Mesendoderm (in vitro differentiated cells): ENCODE data around the gene MYH8.

Experiments used
- DNase-seq: peaks from one replicate; pipeline ENCODE4 v3.0.0; 2013
- H2AK5ac ChIP-seq: 2 replicates; pipeline ENCODE4 v1.6.1; 2013; ENCODE audit warnings: low read length, inconsistent platforms
- H2BK120ac ChIP-seq: 2 replicates; pipeline ENCODE4 v1.6.1; 2013; ENCODE audit warnings: low read depth, mild to moderate bottlenecking, low read length, moderate library complexity, mixed read lengths
- H2BK15ac ChIP-seq: replicated peaks from 2 replicates; pipeline ENCODE4 v1.6.1; 2013; ENCODE audit warnings: low read depth, mild to moderate bottlenecking, moderate library complexity
- H2BK5ac ChIP-seq: 2 replicates; pipeline ENCODE4 v1.6.1; 2013; ENCODE audit warnings: low read length, inconsistent platforms
- H3K18ac ChIP-seq: 2 replicates; pipeline ENCODE4 v1.6.1; 2013; ENCODE audit warnings: mild to moderate bottlenecking, low read length, mixed read lengths
- H3K23ac ChIP-seq: one replicate; pipeline ENCODE4 v1.6.1; 2013; ENCODE audit warnings: low read length
- H3K27ac ChIP-seq: 2 replicates; pipeline ENCODE4 v1.5.1; 2013; ENCODE audit warnings: low read depth, mild to moderate bottlenecking, inconsistent platforms, low read length, moderate library complexity
- H3K27me3 ChIP-seq: 2 replicates; pipeline ENCODE4 v1.6.1; 2013; ENCODE audit warnings: low read length, control low read depth, mild to moderate bottlenecking, inconsistent platforms; ENCODE audit not compliant: insufficient read depth, poor library complexity
- H3K36me3 ChIP-seq: 2 replicates; pipeline ENCODE4 v1.6.1; 2013; ENCODE audit warnings: low read length, inconsistent platforms; ENCODE audit not compliant: control insufficient read depth, insufficient read depth
- H3K4ac ChIP-seq: one replicate; pipeline ENCODE4 v1.6.1; 2013; ENCODE audit warnings: low read depth, mild to moderate bottlenecking, low read length, moderate library complexity
- H3K4me1 ChIP-seq: 2 replicates; pipeline ENCODE4 v1.6.1; 2013; ENCODE audit warnings: low read depth, low read length, inconsistent platforms; ENCODE audit not compliant: control insufficient read depth
- H3K4me2 ChIP-seq: 2 replicates; pipeline ENCODE4 v1.6.1; 2013; ENCODE audit warnings: low read length
- H3K4me3 ChIP-seq: 2 replicates; pipeline ENCODE4 v1.5.1; 2013; ENCODE audit warnings: mild to moderate bottlenecking, low read length
- H3K56ac ChIP-seq: one replicate; pipeline ENCODE4 v1.6.1; 2013; ENCODE audit warnings: low read length
- H3K79me1 ChIP-seq: 2 replicates; pipeline ENCODE4 v1.6.1; 2013; ENCODE audit warnings: low read length, inconsistent platforms
- H3K79me2 ChIP-seq: 2 replicates; pipeline ENCODE4 v1.6.1; 2013; ENCODE audit warnings: mild to moderate bottlenecking, low read length; ENCODE audit not compliant: control insufficient read depth, insufficient read depth
- H3K9ac ChIP-seq: 2 replicates; pipeline ENCODE4 v1.6.1; 2013; ENCODE audit warnings: low read length, inconsistent platforms
- H4K5ac ChIP-seq: one replicate; pipeline ENCODE4 v1.6.1; 2013; ENCODE audit warnings: low read length
- H4K8ac ChIP-seq: one replicate; pipeline ENCODE4 v1.6.1; 2013; ENCODE audit warnings: low read depth, mild to moderate bottlenecking, control low read depth, low read length, moderate library complexity
- WGBS: extraction: QIAGEN DNeasy Blood & Tissue Kit; methylation state at CpG from one replicate; pipeline ENCODE4 v1.1.7; 2013; ENCODE audit warnings: low lambda C conversion rate, missing lambda C conversion rate; ENCODE audit not compliant: insufficient coverage; ENCODE audit errors: extremely low coverage; 5-methylcytosine and 5-hydroxymethylcytosine counted together

MYH8 gene

GRCh38 chr17:10380631-10381408, 40.9 kb downstream of the MYH8 start:
- Histone ChIP-seq H4K5ac (no peak overlapping the region), H3K23ac (no peak overlapping the region), H3K56ac (no peak overlapping the region), H2BK5ac (no peak overlapping the region), H3K4me2 (no peak overlapping the region), H3K27me3 (no peaks in the 10 kb centered on the region), H3K4me3 (no peak overlapping the region), H2AK5ac (no peak overlapping the region), H2BK15ac (no peak overlapping the region), H3K27ac (no peak overlapping the region), H3K36me3 (no peaks in the 10 kb centered on the region), H3K4me1 (no peaks in the 10 kb centered on the region), H3K79me2 (no peaks in the 10 kb centered on the region), H3K4ac (no peak overlapping the region), H3K9ac (no peak overlapping the region), H4K8ac (no peak overlapping the region), H2BK120ac (no peak overlapping the region), H3K18ac (no peak overlapping the region), H3K79me1 (no peaks in the 10 kb centered on the region)
- WGBS = no CpG with 5 or more reads among the region's 3 CpGs
- no peak for DNase-seq

- no peak within 1 kb of the TSS for H3K4me3 ChIP-seq
- H2BK15ac ChIP-seq = no peak within 1 kb of the TSS
- H3K23ac ChIP-seq = no peak within 1 kb of the TSS
- no peak within 1 kb of the TSS for H4K5ac ChIP-seq
- H3K27me3 ChIP-seq = no peaks in the 10 kb centered on the region
- H3K36me3 ChIP-seq = peaks cover 1% of the 10 kb centered on the region
- no peaks in the 10 kb centered on the region for H3K79me1 ChIP-seq
- WGBS = no CpG with 5 or more reads among the region's 5 CpGs
- no peak for DNase-seq
- no peak within 1 kb of the TSS for H2BK5ac ChIP-seq
- no peak within 1 kb of the TSS for H4K8ac ChIP-seq
- no peak within 1 kb of the TSS for H3K18ac ChIP-seq
- no peak within 1 kb of the TSS for H3K27ac ChIP-seq
- H3K4me2 ChIP-seq = no peak within 1 kb of the TSS
- no peak within 1 kb of the TSS for H3K56ac ChIP-seq
- no peak within 1 kb of the TSS for H3K4ac ChIP-seq
- H3K79me2 ChIP-seq = no peaks in the 10 kb centered on the region
- no peak within 1 kb of the TSS for H3K9ac ChIP-seq
- no peak within 1 kb of the TSS for H2AK5ac ChIP-seq
- H2BK120ac ChIP-seq = no peak within 1 kb of the TSS
- H3K4me1 ChIP-seq = no peaks in the 10 kb centered on the region
Measured at GRCh38 chr17:10372906-10373305, 48.8 kb downstream of the MYH8 start, which contains the start of gene MYH13. Gene MYH13, minus strand, starts transcription at chr17:10373006. Its CDS starts 8,476 bp downstream, at chr17:10364530.

GRCh38 chr17:10370016-10370608, 51.6 kb downstream of the MYH8 start:
- WGBS = no CpG with 5 or more reads among the region's 7 CpGs
- H3K36me3 ChIP-seq = peaks cover 1% of the 10 kb centered on the region

GRCh38 chr17:10369239-10369638, 52.5 kb downstream of the MYH8 start:
- H3K56ac ChIP-seq = no peak overlapping the region
- H3K4me3 ChIP-seq = no peak overlapping the region
- no peak overlapping the region for H3K4ac ChIP-seq
- H3K27me3 ChIP-seq = no peaks in the 10 kb centered on the region
- no peak overlapping the region for H4K5ac ChIP-seq
- no CpG with 5 or more reads among the region's 1 CpG for WGBS
- no peak overlapping the region for H3K23ac ChIP-seq
- H2BK120ac ChIP-seq = no peak overlapping the region
- H3K9ac ChIP-seq = no peak overlapping the region
- no peak overlapping the region for H2BK15ac ChIP-seq
- peaks cover 1% of the 10 kb centered on the region for H3K36me3 ChIP-seq
- no peak for DNase-seq
- H2AK5ac ChIP-seq = no peak overlapping the region
- H4K8ac ChIP-seq = no peak overlapping the region
- H3K79me1 ChIP-seq = no peaks in the 10 kb centered on the region
- H3K4me2 ChIP-seq = no peak overlapping the region
- H3K4me1 ChIP-seq = no peaks in the 10 kb centered on the region
- H3K27ac ChIP-seq = no peak overlapping the region
- H2BK5ac ChIP-seq = no peak overlapping the region
- H3K79me2 ChIP-seq = no peaks in the 10 kb centered on the region
- no peak overlapping the region for H3K18ac ChIP-seq

More at GRCh38 chr17:10370016-10370608, 51.6 kb downstream of the MYH8 start:
- Histone ChIP-seq H3K56ac (no peak overlapping the region), H3K4me2 (no peak overlapping the region), H3K79me1 (no peaks in the 10 kb centered on the region), H3K9ac (no peak overlapping the region), H2AK5ac (no peak overlapping the region), H3K27ac (no peak overlapping the region), H3K79me2 (no peaks in the 10 kb centered on the region), H4K8ac (no peak overlapping the region), H2BK5ac (no peak overlapping the region), H2BK15ac (no peak overlapping the region), H3K4me1 (no peaks in the 10 kb centered on the region), H3K27me3 (no peaks in the 10 kb centered on the region), H2BK120ac (no peak overlapping the region), H3K23ac (no peak overlapping the region), H3K4me3 (no peak overlapping the region), H4K5ac (no peak overlapping the region), H3K4ac (no peak overlapping the region), H3K18ac (no peak overlapping the region)
- no peak for DNase-seq

GRCh38 chr17:10368561-10368960, 53.2 kb downstream of the MYH8 start:
- no CpG with 5 or more reads among the region's 3 CpGs for WGBS
- Histone ChIP-seq H3K36me3 (peaks cover 1% of the 10 kb centered on the region), H3K56ac (no peak overlapping the region), H2BK120ac (no peak overlapping the region), H3K18ac (no peak overlapping the region), H2BK15ac (no peak overlapping the region), H3K4me3 (no peak overlapping the region), H3K9ac (no peak overlapping the region), H3K4ac (no peak overlapping the region), H2AK5ac (no peak overlapping the region), H4K8ac (no peak overlapping the region), H3K4me2 (no peak overlapping the region), H4K5ac (no peak overlapping the region), H3K79me1 (no peaks in the 10 kb centered on the region), H3K23ac (no peak overlapping the region), H3K27me3 (no peaks in the 10 kb centered on the region), H2BK5ac (no peak overlapping the region), H3K79me2 (no peaks in the 10 kb centered on the region), H3K4me1 (no peaks in the 10 kb centered on the region), H3K27ac (no peak overlapping the region)
- DNase-seq = no peak
